Measurements from ENCODE around the gene KRTAP4-11.
"Not testable (repeated sequence)": the region's sequence is repeated elsewhere in the genome, so short reads cannot be mapped to it uniquely, and the experiment has no call there.

DNA sequence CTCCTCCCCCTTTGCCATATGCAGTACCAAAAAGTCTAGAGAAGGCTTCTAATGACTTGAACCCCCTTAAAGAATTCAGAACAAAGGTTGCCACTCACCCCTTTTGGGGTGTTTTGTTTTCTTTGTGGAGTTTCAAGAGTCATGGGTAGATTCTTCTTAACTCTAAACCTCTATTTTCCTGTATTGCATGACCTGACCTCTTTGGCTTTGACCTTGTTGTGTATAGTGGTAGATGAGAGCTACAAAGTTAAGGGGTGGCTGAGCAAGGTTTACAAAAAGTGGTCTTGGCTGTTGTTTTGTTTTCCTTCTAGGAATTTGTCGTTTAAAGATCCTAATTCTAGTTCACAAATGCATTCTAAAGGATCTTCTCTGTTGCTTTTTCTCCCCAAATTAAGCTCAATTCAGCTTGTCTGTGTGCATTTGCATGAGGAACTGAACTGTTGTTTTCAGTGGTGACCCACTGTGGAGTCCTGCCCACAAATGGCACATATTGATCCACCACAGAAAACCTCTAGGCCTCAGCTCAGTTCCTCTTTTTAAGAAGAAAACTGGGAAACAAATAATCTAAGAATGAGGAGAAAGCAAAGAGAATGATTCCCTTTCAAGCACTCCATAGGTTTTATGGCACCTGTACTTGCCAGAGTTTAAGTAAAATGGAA lies 9.3 kb downstream of the KRTAP4-11 start:
- TF ChIP-seq CTCF (IDR thresholded peaks at IDR 0.05 in 2 of 3, conservative IDR thresholded peaks at IDR 0.05 in 1 of 3; ENCODE audit: borderline replicate concordance in 1 of 3, insufficient read depth in 1 of 3, low read depth in 2 of 3, low read length in 2 of 3); EZH2 (IDR thresholded peaks at IDR 0.05); ZFX (IDR thresholded peaks at IDR 0.05); EGR1 (IDR thresholded peaks at IDR 0.05; ENCODE audit: low read depth); SP1 (IDR thresholded peaks at IDR 0.05; ENCODE audit: low read depth): not testable (repeated sequence)
- TF ChIP-seq, protein P1, sequence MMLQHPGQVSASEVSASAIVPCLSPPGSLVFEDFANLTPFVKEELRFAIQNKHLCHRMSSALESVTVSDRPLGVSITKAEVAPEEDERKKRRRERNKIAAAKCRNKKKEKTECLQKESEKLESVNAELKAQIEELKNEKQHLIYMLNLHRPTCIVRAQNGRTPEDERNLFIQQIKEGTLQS (IDR thresholded peaks at IDR 0.05), result not testable (repeated sequence)
